GM23338 (cell line): ENCODE measurements around the gene ZCCHC4.

Experiments used
- CREB1 ChIP-seq: fragments of 250-450 bp; sonication (Bioruptor Pico); IDR thresholded peaks from 2 replicates; pipeline ENCODE4 v1.5.0; 2020; ENCODE audit warnings: low read depth, mild to moderate bottlenecking, moderate library complexity
- CTCF ChIP-seq, 2 experiments: fragments of 200-600 bp in 1 of 2; sonication (generic) in 1 of 2; conservative IDR thresholded peaks; 2 replicates each; pipeline versions ENCODE4 v1.5.1 to v1.6.1; 2016 to 2017; ENCODE audit warnings: antibody characterized with exemption in 2 of 2, low read depth in 2 of 2, mild to moderate bottlenecking in 2 of 2, moderate library complexity in 1 of 2
- EZH2 ChIP-seq: fragments of 200-600 bp; sonication (generic); IDR thresholded peaks from one replicate; pipeline ENCODE4 v1.8.0; 2017; ENCODE audit warnings: antibody characterized with exemption, mild to moderate bottlenecking, low read depth; ENCODE audit not compliant: unreplicated experiment
- REST ChIP-seq: IDR thresholded peaks from one replicate; pipeline ENCODE4 v1.6.1; 2018; ENCODE audit warnings: antibody characterized with exemption; ENCODE audit not compliant: unreplicated experiment

DNA sequence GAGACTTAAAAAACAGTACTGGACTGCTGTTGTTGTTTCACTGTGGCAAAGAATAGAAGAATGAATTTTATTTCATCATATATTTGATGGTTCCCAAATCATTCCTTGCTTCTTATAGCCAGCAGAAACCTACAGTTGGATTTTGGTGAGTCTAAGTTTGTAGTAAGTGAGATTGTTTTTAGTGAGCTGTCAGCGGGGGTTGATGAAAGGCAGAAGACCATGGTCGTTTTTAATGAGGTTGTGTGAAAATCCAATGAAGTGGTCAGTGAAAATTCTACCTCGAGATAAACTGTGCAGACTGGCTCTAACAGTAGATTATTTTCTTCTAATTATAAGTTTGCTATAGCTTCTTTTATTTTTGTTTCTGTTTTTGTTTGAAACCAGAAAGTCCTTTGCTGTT lies 100.7 kb downstream of the ZCCHC4 start:
- TF ChIP-seq EZH2 (no peak), CTCF (conservative IDR thresholded peaks at IDR 0.05; ENCODE audit: low read depth in 2 of 2) (no peak), REST (no peak), CREB1 (no peak)
